Upper lobe of left lung (tissue), 4 donors: ENCODE measurements around the gene NLGN1.

Experiments
- EP300 ChIP-seq, 4 donors: sonication (generic); formaldehyde crosslinking; IDR thresholded peaks; one replicate each; pipeline ENCODE4 v1.5.1; 2017; ENCODE audit warnings: antibody characterized with exemption in 4 of 4, control low read depth in 2 of 4
- POLR2A ChIP-seq, 4 donors: fragments of 450-650 bp; IDR thresholded peaks; one replicate each; pipeline ENCODE4 v1.5.1; 2016 to 2017; ENCODE audit warnings: antibody characterized with exemption in 4 of 4, mild to moderate bottlenecking in 2 of 4
- TF ChIP-seq, protein P1 (sequence below), 6 experiments: fragments of 450-650 bp in 4 of 6; fragments of 200-600 bp in 2 of 6; sonication (generic) in 2 of 6; IDR thresholded peaks; one replicate each; pipeline ENCODE4 v1.5.1; 2016 to 2019; ENCODE audit warnings: antibody characterized with exemption in 6 of 6

DNA sequence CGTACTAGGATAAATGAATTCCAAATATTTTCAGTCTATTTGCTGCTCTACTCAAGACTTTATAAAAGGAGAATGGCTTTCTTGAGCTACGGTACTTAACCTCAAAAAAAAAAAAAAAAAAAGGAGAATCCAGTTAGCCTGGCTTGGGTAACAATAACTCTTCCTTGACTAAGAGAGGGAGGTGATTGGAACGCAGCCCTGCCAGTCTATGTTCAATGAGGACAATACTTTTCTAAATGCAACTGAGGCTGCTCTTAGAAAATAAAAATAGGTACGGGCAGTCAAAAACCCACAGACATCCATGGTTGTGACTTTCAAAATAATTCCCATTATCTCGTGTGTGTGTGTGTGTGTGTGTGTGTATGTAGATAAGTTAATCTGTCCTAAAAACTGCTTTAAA, 799.9 kb downstream of the NLGN1 start:
- TF ChIP-seq, protein P1, sequence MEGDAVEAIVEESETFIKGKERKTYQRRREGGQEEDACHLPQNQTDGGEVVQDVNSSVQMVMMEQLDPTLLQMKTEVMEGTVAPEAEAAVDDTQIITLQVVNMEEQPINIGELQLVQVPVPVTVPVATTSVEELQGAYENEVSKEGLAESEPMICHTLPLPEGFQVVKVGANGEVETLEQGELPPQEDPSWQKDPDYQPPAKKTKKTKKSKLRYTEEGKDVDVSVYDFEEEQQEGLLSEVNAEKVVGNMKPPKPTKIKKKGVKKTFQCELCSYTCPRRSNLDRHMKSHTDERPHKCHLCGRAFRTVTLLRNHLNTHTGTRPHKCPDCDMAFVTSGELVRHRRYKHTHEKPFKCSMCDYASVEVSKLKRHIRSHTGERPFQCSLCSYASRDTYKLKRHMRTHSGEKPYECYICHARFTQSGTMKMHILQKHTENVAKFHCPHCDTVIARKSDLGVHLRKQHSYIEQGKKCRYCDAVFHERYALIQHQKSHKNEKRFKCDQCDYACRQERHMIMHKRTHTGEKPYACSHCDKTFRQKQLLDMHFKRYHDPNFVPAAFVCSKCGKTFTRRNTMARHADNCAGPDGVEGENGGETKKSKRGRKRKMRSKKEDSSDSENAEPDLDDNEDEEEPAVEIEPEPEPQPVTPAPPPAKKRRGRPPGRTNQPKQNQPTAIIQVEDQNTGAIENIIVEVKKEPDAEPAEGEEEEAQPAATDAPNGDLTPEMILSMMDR (IDR thresholded peaks at IDR 0.05), result no peak
- TF ChIP-seq POLR2A (IDR thresholded peaks at IDR 0.05), result no peak
- TF ChIP-seq EP300 (IDR thresholded peaks at IDR 0.05), result no peak
